Measurements from ENCODE around the gene LGALSL. TPM values are rescaled to one million over a fixed set of nuclear protein-coding genes. Genes with fewer than 3 reads are reported as not detected.

LGALSL gene
- polyA plus RNA-seq, 1 experiment, result 4.1 TPM

GRCh38 chr2:64459575-64459974, 5.6 kb downstream of the LGALSL start:
- TF ChIP-seq CTCF (IDR thresholded peaks at IDR 0.05; ENCODE audit: insufficient read depth, low read depth, low read length), result no peak
- POLR2A ChIA-PET, result no interaction called here
- DNase-seq (ENCODE audit: low read depth), result no peak
- Histone ChIP-seq H3K36me3 (ENCODE audit: control insufficient read depth, insufficient read depth, low read length) (no peaks in the 10 kb centered on the region), H3K4me3 (ENCODE audit: low read depth, low read length) (no peak overlapping the region), H3K27me3 (ENCODE audit: control insufficient read depth, insufficient read depth, low read length) (no peaks in the 10 kb centered on the region)
- CTCF ChIA-PET, result interaction anchor here (1.2 kb wide), 2 partner anchors 11 to 28 kb away, joined by 3 to 4 read pairs; no protein-coding TSS in a partner anchor

- ChIA-PET CTCF (interaction anchor here (0.6 to 1.2 kb wide), 2 partner anchors 28 to 111 kb away, joined by 3 to 4 read pairs; no protein-coding TSS in a partner anchor), POLR2A (no interaction called here)
- Histone ChIP-seq H3K4me3 (ENCODE audit: low read depth, low read length) (no peak overlapping the region), H3K36me3 (ENCODE audit: control insufficient read depth, insufficient read depth, low read length) (no peaks in the 10 kb centered on the region), H3K27me3 (ENCODE audit: control insufficient read depth, insufficient read depth, low read length) (no peaks in the 10 kb centered on the region)
- DNase-seq (ENCODE audit: low read depth), result no peak
- no peak for TF ChIP-seq CTCF (IDR thresholded peaks at IDR 0.05; ENCODE audit: insufficient read depth, low read depth, low read length)
Measured at GRCh38 chr2:64460330-64460729, 6.4 kb downstream of the LGALSL start.

GRCh38 chr2:64461271-64462058, 7.5 kb downstream of the LGALSL start:
- CTCF ChIA-PET, result interaction anchor here (2.0 kb wide), 1 partner anchor 26 kb away, joined by 7 read pairs; no protein-coding TSS in a partner anchor
- H3K27me3 ChIP-seq (ENCODE audit: control insufficient read depth, insufficient read depth, low read length), result no peaks in the 10 kb centered on the region
- POLR2A ChIA-PET, result no interaction called here
- H3K36me3 ChIP-seq (ENCODE audit: control insufficient read depth, insufficient read depth, low read length), result no peaks in the 10 kb centered on the region
- no peak for DNase-seq (ENCODE audit: low read depth)
- H3K4me3 ChIP-seq (ENCODE audit: low read depth, low read length), result no peak overlapping the region
- no peak for TF ChIP-seq CTCF (IDR thresholded peaks at IDR 0.05; ENCODE audit: insufficient read depth, low read depth, low read length)

- ChIA-PET CTCF (interaction anchor here (2.0 kb wide), 1 partner anchor 26 kb away, joined by 7 read pairs; no protein-coding TSS in a partner anchor), POLR2A (no interaction called here)
- DNase-seq (ENCODE audit: low read depth), result no peak
Measured at GRCh38 chr2:64462171-64462570, 8.2 kb downstream of the LGALSL start.

More at GRCh38 chr2:64462171-64462570, 8.2 kb downstream of the LGALSL start:
- H3K36me3 ChIP-seq (ENCODE audit: control insufficient read depth, insufficient read depth, low read length), result no peaks in the 10 kb centered on the region
- TF ChIP-seq CTCF (IDR thresholded peaks at IDR 0.05; ENCODE audit: insufficient read depth, low read depth, low read length), result no peak
- H3K4me3 ChIP-seq (ENCODE audit: low read depth, low read length), result no peak overlapping the region
- H3K27me3 ChIP-seq (ENCODE audit: control insufficient read depth, insufficient read depth, low read length), result no peaks in the 10 kb centered on the region
